Sigmoid colon (tissue), 7 donors: Measurements from ENCODE around the gene PTPRT. TPM values are rescaled to one million over a fixed set of nuclear protein-coding genes. Genes with fewer than 3 reads are reported as not detected.

Source experiments
- DNase-seq: peaks from one replicate; pipeline ENCODE4 v3.0.0-alpha.2; 2019
- H3K27ac ChIP-seq, 4 donors: fragments of 200-600 bp; sonication (generic); one replicate each; pipeline ENCODE4 v1.5.1; 2016 to 2019; ENCODE audit warnings: mild to moderate bottlenecking in 1 of 4
- H3K27me3 ChIP-seq, 3 donors: fragments of 200-600 bp; sonication (generic); one replicate each; pipeline ENCODE4 v1.5.1; 2019; ENCODE audit warnings: mild to moderate bottlenecking in 1 of 3
- H3K36me3 ChIP-seq, 4 donors: fragments of 200-600 bp; sonication (generic); one replicate each; pipeline ENCODE4 v1.5.1; 2016 to 2019
- H3K4me1 ChIP-seq, 4 donors: fragments of 200-600 bp; sonication (generic); one replicate each; pipeline ENCODE4 v1.5.1; 2017 to 2019
- H3K4me3 ChIP-seq, 4 donors: fragments of 200-600 bp; sonication (generic); one replicate each; pipeline ENCODE4 v1.5.1; 2017 to 2019; ENCODE audit warnings: mild to moderate bottlenecking in 2 of 4, moderate library complexity in 1 of 4
- H3K9me3 ChIP-seq, 4 donors: fragments of 200-600 bp in 3 of 4; sonication (generic) in 3 of 4; one replicate each; pipeline versions ENCODE4 v1.5.1 to v1.6.1; 2013 to 2019
- EP300 ChIP-seq, 4 donors: sonication (generic); formaldehyde crosslinking; IDR thresholded peaks; one replicate each; pipeline ENCODE4 v1.6.1; 2017; ENCODE audit warnings: antibody characterized with exemption in 4 of 4
- POLR2A ChIP-seq, 2 donors: fragments of 450-650 bp; IDR thresholded peaks; one replicate each; pipeline ENCODE4 v1.6.1; 2016; ENCODE audit warnings: antibody characterized with exemption in 2 of 2, mild to moderate bottlenecking in 2 of 2, moderate library complexity in 2 of 2
- POLR2AphosphoS5 ChIP-seq, 4 donors: sonication (generic); formaldehyde crosslinking; IDR thresholded peaks; one replicate each; pipeline ENCODE4 v1.6.1; 2017; ENCODE audit warnings: antibody characterized with exemption in 4 of 4
- WGBS, 2 donors: extraction: QIAGEN DNeasy Blood & Tissue Kit; methylation state at CpG; one replicate each; pipeline ENCODE4 v1.1.7; 2013; 5-methylcytosine and 5-hydroxymethylcytosine counted together
- intact Hi-C: fragments of 100-400 bp; cut with DNase I; formaldehyde crosslinking; loops from one replicate; pipeline ENCODE4 v1.15.1; 2023
- polyA plus RNA-seq, 3 donors: library from polyadenylated mRNA; stranded (reverse); fragments of 200-250 nt; gene quantifications; one replicate each; pipeline ENCODE4 v1.2.3, GENCODE V29; 2013
- total RNA-seq, 4 donors: library from RNA; depleted of rRNA; stranded (reverse); fragments of >200 nt; gene quantifications; one replicate each; pipeline ENCODE4 v1.1.0, GENCODE V29; 2016
- TF ChIP-seq, protein P1 (sequence below), 4 experiments: fragments of 450-650 bp in 3 of 4; fragments of 200-600 bp in 1 of 4; IDR thresholded peaks; one replicate each; pipeline ENCODE4 v1.5.1; 2016 to 2019; ENCODE audit warnings: antibody characterized with exemption in 4 of 4, mild to moderate bottlenecking in 3 of 4, moderate library complexity in 2 of 4
- donor health status: healthy with polysubstance abuse.
- donor health status: Bipolar disorder and iron deficiency.
- donor health status: healthy.

Gene PTPRT
- total and polyA plus RNA-seq, 7 donors = under 0.01 to 0.41 (median 0.12) TPM; not detected in 3

DNA sequence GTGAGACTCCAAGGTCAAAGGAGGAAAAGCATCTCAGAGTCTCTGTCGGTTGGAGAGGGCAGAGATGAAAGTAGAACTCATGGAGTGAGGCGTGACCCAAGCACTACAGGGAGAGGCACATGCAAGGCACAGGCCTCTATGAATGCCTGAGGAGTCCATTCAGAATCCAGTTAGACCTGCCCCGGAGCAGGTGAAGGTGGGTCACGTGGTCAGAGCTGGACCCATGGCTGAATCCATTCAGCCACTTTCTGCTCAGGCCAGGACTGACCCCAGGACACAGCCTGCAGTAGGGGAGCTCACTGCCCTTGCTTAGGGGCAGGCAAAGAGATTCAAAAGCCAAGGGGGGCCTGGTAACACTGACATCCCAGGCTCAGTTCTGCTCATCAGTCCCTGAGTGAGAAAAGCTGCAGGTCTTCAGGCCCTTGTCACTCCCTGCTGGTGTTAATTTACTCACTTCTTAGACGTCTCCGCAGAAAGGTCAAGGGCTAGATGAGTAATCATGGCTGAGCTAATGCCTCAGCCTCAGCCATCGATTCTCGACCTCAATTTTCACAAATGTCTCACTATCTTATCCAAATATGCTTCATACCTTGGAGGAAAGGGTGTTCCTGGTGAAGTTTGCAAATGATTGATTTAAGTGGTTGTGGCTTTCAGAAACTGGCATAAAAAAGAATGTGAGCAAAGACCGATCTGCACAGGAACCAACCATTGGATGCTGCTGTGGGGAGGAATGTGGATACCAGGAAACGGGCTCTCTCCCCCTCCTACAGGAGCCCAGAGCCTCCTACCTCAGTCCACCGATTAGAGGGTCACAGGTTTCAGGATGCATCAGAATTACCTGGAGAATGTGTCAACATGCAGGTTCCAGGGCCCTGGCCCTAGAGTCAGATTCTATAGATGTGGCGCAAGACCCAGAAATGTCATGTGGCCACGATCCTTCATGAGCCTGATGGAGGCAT, 584.4 kb downstream of the PTPRT start:
- intact Hi-C loops = no loop called here
- DNase-seq = no peak
- no peak overlapping the region for H3K4me3 ChIP-seq
- H3K36me3 ChIP-seq = no peaks in the 10 kb centered on the region
- H3K27me3 ChIP-seq = no peaks in the 10 kb centered on the region
- no peak for TF ChIP-seq EP300 (IDR thresholded peaks at IDR 0.05)
- TF ChIP-seq, protein P1, sequence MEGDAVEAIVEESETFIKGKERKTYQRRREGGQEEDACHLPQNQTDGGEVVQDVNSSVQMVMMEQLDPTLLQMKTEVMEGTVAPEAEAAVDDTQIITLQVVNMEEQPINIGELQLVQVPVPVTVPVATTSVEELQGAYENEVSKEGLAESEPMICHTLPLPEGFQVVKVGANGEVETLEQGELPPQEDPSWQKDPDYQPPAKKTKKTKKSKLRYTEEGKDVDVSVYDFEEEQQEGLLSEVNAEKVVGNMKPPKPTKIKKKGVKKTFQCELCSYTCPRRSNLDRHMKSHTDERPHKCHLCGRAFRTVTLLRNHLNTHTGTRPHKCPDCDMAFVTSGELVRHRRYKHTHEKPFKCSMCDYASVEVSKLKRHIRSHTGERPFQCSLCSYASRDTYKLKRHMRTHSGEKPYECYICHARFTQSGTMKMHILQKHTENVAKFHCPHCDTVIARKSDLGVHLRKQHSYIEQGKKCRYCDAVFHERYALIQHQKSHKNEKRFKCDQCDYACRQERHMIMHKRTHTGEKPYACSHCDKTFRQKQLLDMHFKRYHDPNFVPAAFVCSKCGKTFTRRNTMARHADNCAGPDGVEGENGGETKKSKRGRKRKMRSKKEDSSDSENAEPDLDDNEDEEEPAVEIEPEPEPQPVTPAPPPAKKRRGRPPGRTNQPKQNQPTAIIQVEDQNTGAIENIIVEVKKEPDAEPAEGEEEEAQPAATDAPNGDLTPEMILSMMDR (IDR thresholded peaks at IDR 0.05) = no peak
- no peak for TF ChIP-seq POLR2AphosphoS5 (IDR thresholded peaks at IDR 0.05)
- no peak for TF ChIP-seq POLR2A (IDR thresholded peaks at IDR 0.05)
- no peaks in the 10 kb centered on the region for H3K9me3 ChIP-seq
- no peak overlapping the region for H3K27ac ChIP-seq
- no peaks in the 10 kb centered on the region for H3K4me1 ChIP-seq
- 62 to 64% methylated on average over 13 of the region's 13 CpGs for WGBS, 2 donors

DNA sequence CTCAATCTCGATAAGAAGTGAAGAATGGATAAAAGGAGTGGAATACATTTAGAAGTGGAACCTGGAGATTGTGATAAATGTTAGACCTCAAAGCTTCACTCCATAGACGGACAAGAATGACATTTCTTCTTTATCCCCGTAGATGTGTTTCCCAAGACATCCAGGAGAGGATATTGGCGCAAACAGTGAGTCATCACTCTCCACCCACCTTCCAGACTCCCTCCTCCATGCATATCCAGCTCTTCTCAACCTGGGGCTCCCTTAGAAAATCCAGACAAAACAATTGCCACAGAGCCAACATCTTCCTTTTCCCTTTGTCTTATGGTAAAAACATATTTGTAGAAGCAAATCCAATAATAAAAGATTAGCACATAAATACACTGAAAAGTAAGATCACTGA, 586.1 kb downstream of the PTPRT start:
- TF ChIP-seq, protein P1 (IDR thresholded peaks at IDR 0.05) = no peak
- TF ChIP-seq POLR2A (IDR thresholded peaks at IDR 0.05) = no peak
- TF ChIP-seq EP300 (IDR thresholded peaks at IDR 0.05) = no peak
- TF ChIP-seq POLR2AphosphoS5 (IDR thresholded peaks at IDR 0.05) = no peak
- 85% methylated on average over 4 of the region's 4 CpGs for WGBS, 2 donors
- H3K9me3 ChIP-seq = no peaks in the 10 kb centered on the region
- H3K4me3 ChIP-seq = no peak overlapping the region
- no peaks in the 10 kb centered on the region for H3K36me3 ChIP-seq
- H3K4me1 ChIP-seq = no peaks in the 10 kb centered on the region
- no peaks in the 10 kb centered on the region for H3K27me3 ChIP-seq
- intact Hi-C loops = no loop called here
- no peak overlapping the region for H3K27ac ChIP-seq
- DNase-seq = no peak

DNA sequence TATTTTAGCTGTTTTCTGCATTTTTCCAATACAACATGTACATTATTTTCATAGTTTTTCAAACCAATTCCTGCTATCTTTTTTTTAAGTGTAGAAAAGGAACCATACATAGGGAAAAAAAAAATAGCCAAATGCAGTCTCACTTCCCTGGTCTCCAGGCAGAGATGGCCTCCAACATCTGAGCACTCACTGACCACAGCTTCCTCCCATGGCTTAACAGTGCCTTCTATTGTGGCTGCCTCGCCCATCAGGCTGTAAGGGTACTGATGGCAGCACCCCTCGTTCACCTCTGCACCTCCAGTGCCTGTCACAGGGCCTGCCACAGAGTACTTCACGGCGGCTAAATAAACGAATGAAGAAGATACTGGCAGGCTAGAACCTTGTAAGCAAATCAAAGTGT, 591.1 kb downstream of the PTPRT start:
- WGBS, 2 donors = 55 to 57% methylated on average over 5 of the region's 5 CpGs
- Histone ChIP-seq H3K27me3 (no peaks in the 10 kb centered on the region), H3K36me3 (no peaks in the 10 kb centered on the region), H3K4me1 (no peaks in the 10 kb centered on the region), H3K27ac (no peak overlapping the region), H3K4me3 (no peak overlapping the region), H3K9me3 (no peaks in the 10 kb centered on the region)
- no peak for DNase-seq
- intact Hi-C loops = no loop called here
- TF ChIP-seq EP300 (IDR thresholded peaks at IDR 0.05) (no peak), POLR2A (IDR thresholded peaks at IDR 0.05) (no peak), POLR2AphosphoS5 (IDR thresholded peaks at IDR 0.05) (no peak)
- TF ChIP-seq, protein P1 (IDR thresholded peaks at IDR 0.05) = no peak

DNA sequence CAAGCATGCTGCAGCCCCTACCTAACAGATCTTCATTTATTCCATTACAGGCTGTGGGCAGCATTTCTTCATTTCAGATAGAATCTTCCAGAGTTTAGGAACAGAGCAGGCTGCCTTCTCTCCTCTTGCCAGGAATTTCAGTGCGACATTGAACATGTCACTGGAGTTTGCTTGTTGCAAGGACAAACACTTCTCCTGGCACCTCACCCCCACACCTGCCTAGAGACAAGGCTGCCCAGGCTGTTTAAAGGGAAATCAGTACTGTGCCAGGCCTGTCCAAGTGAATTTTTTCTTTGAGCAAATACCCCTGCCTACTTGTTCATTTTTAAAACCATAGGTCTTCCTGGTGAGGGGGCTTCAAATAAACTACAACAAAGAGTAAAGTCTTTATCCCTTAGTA, 594.1 kb downstream of the PTPRT start:
- WGBS, 2 donors = 79 to 91% methylated on average over 1 of the region's 1 CpG
- TF ChIP-seq POLR2A (IDR thresholded peaks at IDR 0.05) = no peak
- no peak for TF ChIP-seq EP300 (IDR thresholded peaks at IDR 0.05)
- TF ChIP-seq POLR2AphosphoS5 (IDR thresholded peaks at IDR 0.05) = no peak
- TF ChIP-seq, protein P1 (IDR thresholded peaks at IDR 0.05) = no peak
- Histone ChIP-seq H3K9me3 (no peaks in the 10 kb centered on the region), H3K4me1 (no peaks in the 10 kb centered on the region), H3K27me3 (no peaks in the 10 kb centered on the region), H3K36me3 (no peaks in the 10 kb centered on the region), H3K27ac (no peak overlapping the region), H3K4me3 (no peak overlapping the region)
- DNase-seq = no peak
- intact Hi-C loops = no loop called here
